SK-N-DZ (cell line): ENCODE data around the gene KLHL15.
"Not testable (repeated sequence)": the region's sequence is repeated elsewhere in the genome, so short reads cannot be mapped to it uniquely, and the experiment has no call there.

Experiments
- DNase-seq: peaks from one replicate; pipeline ENCODE4 v3.0.0-alpha.2; 2015; ENCODE audit warnings: low spot score

The KLHL15 gene

GRCh38 chrX:24017674-24018073 lies 9.3 kb downstream of the KLHL15 start:
- no peak for DNase-seq

- DNase-seq, result no peak
These were observed 12.5 kb downstream of the KLHL15 start for GRCh38 chrX:24014388-24015018.

GRCh38 chrX:24012266-24012665 lies 14.7 kb downstream of the KLHL15 start:
- no peak for DNase-seq

- DNase-seq, result no peak
These were observed 21.1 kb downstream of the KLHL15 start for GRCh38 chrX:24005867-24006266.

- DNase-seq, result no peak
These were observed 22.0 kb downstream of the KLHL15 start for GRCh38 chrX:24005028-24005427.

GRCh38 chrX:24002792-24003191 lies 24.2 kb downstream of the KLHL15 start:
- no peak for DNase-seq

GRCh38 chrX:24002167-24002566 lies 24.8 kb downstream of the KLHL15 start:
- DNase-seq, result no peak

GRCh38 chrX:23999671-24000070 lies 27.3 kb downstream of the KLHL15 start:
- DNase-seq, result no peak

- no peak for DNase-seq
These were observed 33.9 kb downstream of the KLHL15 start for GRCh38 chrX:23993012-23993633.

- no peak for DNase-seq
These were observed 34.6 kb downstream of the KLHL15 start for GRCh38 chrX:23992431-23992830.

GRCh38 chrX:23990455-23990854 lies 36.5 kb downstream of the KLHL15 start:
- no peak for DNase-seq

- DNase-seq, result no peak
These were observed 37.3 kb downstream of the KLHL15 start for GRCh38 chrX:23989689-23990088.

GRCh38 chrX:23982891-23983290 lies 44.1 kb downstream of the KLHL15 start:
- DNase-seq, result no peak

GRCh38 chrX:23981711-23982110 lies 45.3 kb downstream of the KLHL15 start:
- DNase-seq, result no peak

GRCh38 chrX:23981222-23981621 lies 45.8 kb downstream of the KLHL15 start:
- DNase-seq, result no peak

GRCh38 chrX:23980011-23980441 lies 47.0 kb downstream of the KLHL15 start:
- no peak for DNase-seq

- no peak for DNase-seq
These were observed 48.5 kb downstream of the KLHL15 start for GRCh38 chrX:23978491-23978890.

GRCh38 chrX:23965630-23966029 lies 61.4 kb downstream of the KLHL15 start:
- not testable (repeated sequence) for DNase-seq

GRCh38 chrX:23964191-23964590 lies 62.8 kb downstream of the KLHL15 start:
- DNase-seq, result no peak

GRCh38 chrX:23959781-23960180 lies 67.2 kb downstream of the KLHL15 start:
- DNase-seq, result no peak

- DNase-seq, result no peak
These were observed 72.6 kb downstream of the KLHL15 start for GRCh38 chrX:23954396-23954795.

GRCh38 chrX:23953908-23954269 lies 73.1 kb downstream of the KLHL15 start:
- no peak for DNase-seq
